Kidney (tissue), 14 donors: ENCODE measurements around the gene CORO2B. TPM values are rescaled to one million over a fixed set of nuclear protein-coding genes. Genes with fewer than 3 reads are reported as not detected.

Source experiments
- DNase-seq, 5 donors: peaks; one replicate each; pipeline ENCODE4 v3.0.0-alpha.2; 2013 to 2020
- FAIRE-seq: peaks from 2 replicates; lab custom pipeline; 2012; peaks lifted over from hg19 to GRCh38; lab: Jason Lieb, UNC
- H3K27ac ChIP-seq, 2 donors: one replicate each; pipeline ENCODE4 v1.7.0; 2013; ENCODE audit warnings: low read depth in 2 of 2, low read length in 2 of 2, inconsistent platforms in 1 of 2
- H3K27me3 ChIP-seq: one replicate; pipeline ENCODE4 v1.7.1; 2013; ENCODE audit warnings: low read length, inconsistent platforms; ENCODE audit not compliant: control insufficient read depth, insufficient read depth
- H3K36me3 ChIP-seq, 3 donors: one replicate each; pipeline versions ENCODE4 v1.7.0 to v1.7.1; 2013; ENCODE audit warnings: low read length in 3 of 3, control low read depth in 1 of 3, inconsistent platforms in 1 of 3; ENCODE audit not compliant: insufficient read depth in 3 of 3, control insufficient read depth in 2 of 3
- H3K4me1 ChIP-seq, 3 donors: one replicate each; pipeline versions ENCODE4 v1.7.0 to v1.7.1; 2013; ENCODE audit warnings: low read length in 3 of 3, inconsistent platforms in 1 of 3, low read depth in 1 of 3; ENCODE audit not compliant: control insufficient read depth in 2 of 3, insufficient read depth in 2 of 3
- H3K4me3 ChIP-seq, 3 donors: one replicate each; pipeline versions ENCODE4 v1.7.0 to v1.8.1; 2013; ENCODE audit warnings: low read length in 3 of 3, control low read depth in 1 of 3, inconsistent platforms in 1 of 3
- H3K9ac ChIP-seq, 3 donors: one replicate each; pipeline versions ENCODE4 v1.7.0 to v1.7.1; 2013; ENCODE audit warnings: low read length in 3 of 3, control low read depth in 1 of 3, inconsistent platforms in 1 of 3
- H3K9me3 ChIP-seq, 3 donors: one replicate each; pipeline versions ENCODE4 v1.7.0 to v1.7.1; 2013; ENCODE audit warnings: low read length in 3 of 3, control low read depth in 1 of 3, inconsistent platforms in 1 of 3; ENCODE audit not compliant: control insufficient read depth in 2 of 3, insufficient read depth in 1 of 3
- intact Hi-C: fragments of 100-400 bp; cut with DNase I; formaldehyde crosslinking; loops from one replicate; pipeline ENCODE4 v1.11.1; 2022
- polyA plus RNA-seq: library from polyadenylated mRNA; stranded (reverse); fragments of 350-450 nt; fragmentation: Illumina TruSeq; extraction: RNeasy Lipid Tissue Mini Kit (QIAGEN cat#74804); gene quantifications from one replicate; pipeline ENCODE4 v1.2.3, GENCODE V29; 2014; ENCODE audit warnings: low read depth, low replicate concordance; ENCODE audit not compliant: insufficient read depth
- total RNA-seq: library from RNA; stranded (reverse); fragmentation: NEBNext Ultra II Directional; extraction: Animal tissue kit (Norgen Biotek cat#: 25700); gene quantifications from one replicate; pipeline ENCODE4 v1.2.1, GENCODE V29; 2021
- TF ChIP-seq, protein P1 (sequence below): IDR thresholded peaks from 3 replicates; pipeline ENCODE4 v1.5.1; 2012; ENCODE audit warnings: mild to moderate bottlenecking, moderate library complexity, borderline replicate concordance; ENCODE audit not compliant: insufficient read depth; ENCODE audit errors: extremely low read depth
- donor health status: control.
- donor health status: control.
- donor health status: control.
- donor health status: control.
- donor health status: control.
- donor health status: DM: yes; HTN: yes; CAD: no.
- donor health status: Normal renal cell carcinoma (clear cell type).

Gene CORO2B
- total and polyA plus RNA-seq, 2 donors from 2014 or later, result 7.9 to 9.0 TPM

GRCh38 chr15:68677996-68678395 is 99.2 kb downstream of the CORO2B start:
- H3K27ac ChIP-seq, result no peak overlapping the region
- DNase-seq (peak in 2 of 5 donors; percentile 7 to 34), FAIRE-seq (no peak)
- TF ChIP-seq, protein P1, sequence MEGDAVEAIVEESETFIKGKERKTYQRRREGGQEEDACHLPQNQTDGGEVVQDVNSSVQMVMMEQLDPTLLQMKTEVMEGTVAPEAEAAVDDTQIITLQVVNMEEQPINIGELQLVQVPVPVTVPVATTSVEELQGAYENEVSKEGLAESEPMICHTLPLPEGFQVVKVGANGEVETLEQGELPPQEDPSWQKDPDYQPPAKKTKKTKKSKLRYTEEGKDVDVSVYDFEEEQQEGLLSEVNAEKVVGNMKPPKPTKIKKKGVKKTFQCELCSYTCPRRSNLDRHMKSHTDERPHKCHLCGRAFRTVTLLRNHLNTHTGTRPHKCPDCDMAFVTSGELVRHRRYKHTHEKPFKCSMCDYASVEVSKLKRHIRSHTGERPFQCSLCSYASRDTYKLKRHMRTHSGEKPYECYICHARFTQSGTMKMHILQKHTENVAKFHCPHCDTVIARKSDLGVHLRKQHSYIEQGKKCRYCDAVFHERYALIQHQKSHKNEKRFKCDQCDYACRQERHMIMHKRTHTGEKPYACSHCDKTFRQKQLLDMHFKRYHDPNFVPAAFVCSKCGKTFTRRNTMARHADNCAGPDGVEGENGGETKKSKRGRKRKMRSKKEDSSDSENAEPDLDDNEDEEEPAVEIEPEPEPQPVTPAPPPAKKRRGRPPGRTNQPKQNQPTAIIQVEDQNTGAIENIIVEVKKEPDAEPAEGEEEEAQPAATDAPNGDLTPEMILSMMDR, result no peak
- intact Hi-C loops, result loop anchor here (10.0 kb wide), 1 partner anchor 373 kb away; no protein-coding TSS in a partner anchor
- H3K9me3 ChIP-seq, result no peaks in the 10 kb centered on the region
- H3K9ac ChIP-seq, result no peak overlapping the region
- no peaks in the 10 kb centered on the region for H3K27me3 ChIP-seq
- no peak overlapping the region for H3K4me3 ChIP-seq
- no peaks in the 10 kb centered on the region for H3K36me3 ChIP-seq
- H3K4me1 ChIP-seq, result peaks cover 0 to 9% (median 5%) of the 10 kb centered on the region in 3 donors

DNA sequence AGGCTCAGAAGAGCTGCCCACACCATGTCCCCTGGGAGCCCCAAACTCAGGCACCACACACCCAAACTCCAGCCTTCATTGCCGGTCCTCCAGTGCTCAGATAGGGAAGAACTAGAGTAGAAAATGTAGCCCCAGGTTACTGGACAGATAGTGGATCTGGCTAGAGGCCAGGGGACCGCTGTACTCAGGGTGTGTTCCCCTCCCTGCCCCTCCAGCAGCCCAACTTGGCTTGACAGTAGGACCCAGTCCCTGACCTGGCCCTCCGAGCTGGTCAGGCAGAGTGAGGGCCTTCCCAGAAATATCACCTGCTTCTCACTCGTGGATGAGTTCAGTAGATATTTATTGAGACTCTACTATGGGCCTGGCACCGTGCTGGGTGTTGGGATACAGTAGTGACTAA is 100.0 kb downstream of the CORO2B start:
- Histone ChIP-seq H3K4me1 (peaks cover 0 to 9% (median 5%) of the 10 kb centered on the region in 3 donors), H3K36me3 (no peaks in the 10 kb centered on the region), H3K4me3 (no peak overlapping the region), H3K27ac (no peak overlapping the region), H3K27me3 (no peaks in the 10 kb centered on the region), H3K9me3 (no peaks in the 10 kb centered on the region), H3K9ac (no peak overlapping the region)
- no peak for FAIRE-seq
- TF ChIP-seq, protein P1, result no peak
- intact Hi-C loops, result loop anchor here (10.0 kb wide), 1 partner anchor 374 kb away; no protein-coding TSS in a partner anchor
- DNase-seq, result peak in 2 of 5 donors; percentile 25 to 34

- Histone ChIP-seq H3K36me3 (no peaks in the 10 kb centered on the region), H3K9ac (no peak overlapping the region), H3K27ac (no peak overlapping the region), H3K4me3 (no peak overlapping the region), H3K4me1 (peaks cover 0 to 8% (median 5%) of the 10 kb centered on the region in 3 donors), H3K27me3 (no peaks in the 10 kb centered on the region), H3K9me3 (no peaks in the 10 kb centered on the region)
- TF ChIP-seq, protein P1, result no peak
- peak in 1 of 5 donors; percentile 19 for DNase-seq
- intact Hi-C loops, result loop anchor here (10.0 kb wide), 1 partner anchor 374 kb away; no protein-coding TSS in a partner anchor
- FAIRE-seq, result no peak
These were observed 100.4 kb downstream of the CORO2B start for GRCh38 chr15:68679161-68679560.
